ENCODE measurements around the gene PITPNM1.

PITPNM1 gene

GRCh38 chr11:67463186-67463585 lies 42.0 kb downstream of the PITPNM1 start:
- DNase-seq, result no peak

- DNase-seq, result no peak
Observed at GRCh38 chr11:67458266-67458665, 46.9 kb downstream of the PITPNM1 start.

- no peak for DNase-seq
Observed at GRCh38 chr11:67457453-67457852, 47.7 kb downstream of the PITPNM1 start.

- DNase-seq, result no peak
Observed at GRCh38 chr11:67456068-67456705, 49.0 kb downstream of the PITPNM1 start.

GRCh38 chr11:67455054-67455453 lies 50.1 kb downstream of the PITPNM1 start, which contains the start of gene CABP4:
TSS of gene CABP4 (plus strand) at chr11:67455354. CDS start at chr11:67455424, 70 bp downstream.
- no peak for DNase-seq

- no peak for DNase-seq
Observed at GRCh38 chr11:67453816-67454732, 51.1 kb downstream of the PITPNM1 start.

GRCh38 chr11:67452141-67452952 lies 52.8 kb downstream of the PITPNM1 start, which contains the start of gene GPR152:
TSS of gene GPR152 (minus strand) at chr11:67452729. CDS start at chr11:67452724, 5 bp downstream.
- DNase-seq, result no peak

- DNase-seq, result no peak
Observed at GRCh38 chr11:67451658-67451976, 53.5 kb downstream of the PITPNM1 start.

- no peak for DNase-seq
Observed at GRCh38 chr11:67450796-67451657, 54.1 kb downstream of the PITPNM1 start.

- DNase-seq, result no peak
Observed at GRCh38 chr11:67449116-67449844, 55.9 kb downstream of the PITPNM1 start.

- DNase-seq, result no peak
Observed at GRCh38 chr11:67448220-67448609, 56.9 kb downstream of the PITPNM1 start.

- no peak for DNase-seq
Observed at GRCh38 chr11:67445515-67445914, 59.6 kb downstream of the PITPNM1 start.

GRCh38 chr11:67442504-67443404 lies 62.4 kb downstream of the PITPNM1 start:
- no peak for DNase-seq
